ENCODE data around the gene GPR171. TPM values are rescaled to one million over a fixed set of nuclear protein-coding genes. Genes with fewer than 3 reads are reported as not detected.

GPR171 gene
- total RNA-seq, 1 experiment from 2014 or later, result not detected

DNA sequence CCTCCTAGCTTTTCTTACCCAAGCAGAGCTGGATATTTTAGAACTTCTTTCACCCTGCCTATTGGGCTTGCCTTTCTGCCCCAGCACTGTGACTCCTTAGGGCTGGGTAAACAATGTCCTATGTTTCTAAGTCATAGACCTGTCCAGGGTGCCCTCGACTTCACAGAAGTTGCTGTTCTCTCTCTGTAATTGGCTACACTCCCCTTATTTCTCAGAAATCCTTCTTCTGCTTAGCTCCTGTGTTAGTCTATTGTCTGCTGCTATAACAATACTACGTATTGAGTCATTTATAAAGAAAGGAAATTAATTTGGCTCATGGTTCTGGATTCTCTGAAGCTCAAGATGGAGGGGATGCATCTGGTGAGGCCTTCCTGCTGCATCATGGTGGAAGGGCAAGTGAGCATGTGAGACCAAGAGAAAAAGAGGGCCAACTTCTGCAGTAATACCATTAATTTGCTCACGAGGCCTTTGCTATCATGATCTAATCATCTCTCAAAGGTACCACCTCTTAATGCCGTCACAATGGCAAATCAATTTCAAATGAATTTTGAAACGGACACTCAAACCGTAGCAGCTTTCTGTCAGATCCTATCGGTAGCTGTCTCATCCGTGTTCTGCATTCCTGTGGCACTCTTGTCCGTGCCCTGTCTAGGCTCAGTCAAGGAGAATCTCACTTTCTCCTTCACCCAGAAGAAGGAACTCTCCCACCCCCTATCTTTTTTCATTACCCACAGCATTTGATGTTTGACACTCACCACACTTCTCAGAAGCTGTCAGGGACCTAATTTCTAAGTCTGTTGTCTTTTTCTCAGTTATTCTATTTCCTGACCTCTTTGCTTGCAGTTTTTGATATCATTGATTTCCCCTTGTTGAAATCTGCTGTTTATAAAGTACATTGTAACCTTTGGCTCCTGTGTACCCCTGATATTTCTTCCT is 22.3 kb upstream of the GPR171 start:
- CTCF ChIA-PET, result no interaction called here
- DNase-seq (ENCODE audit: low read depth, low spot score) (no peak), ATAC-seq (no peak)
- no peak overlapping the region for H3K27ac ChIP-seq (ENCODE audit: low read length)
- H3K27me3 ChIP-seq (ENCODE audit: control insufficient read depth, insufficient read depth, low read length), result no peaks in the 10 kb centered on the region
- H3K4me1 ChIP-seq (ENCODE audit: control insufficient read depth, insufficient read depth, low read length), result no peaks in the 10 kb centered on the region
- H3K9me3 ChIP-seq (ENCODE audit: control insufficient read depth, insufficient read depth, low read depth, low read length), result no peaks in the 10 kb centered on the region
- no TSS peak for BruUV-seq (replicated peaks)
- in situ Hi-C loops (cut with HindIII; ENCODE audit: low pct_unique_long_range_greater_than_20kb, low sequenced_read_pairs), result no loop called here
- H3K4me3 ChIP-seq (ENCODE audit: low read depth in 2 of 2, low read length in 2 of 2), result no peak overlapping the region
- POLR2A ChIA-PET, result interaction anchor here (0.6 kb wide), 1 partner anchor 53 kb away, joined by 7 read pairs; the partner anchor contains the start of gene P2RY14
- TF ChIP-seq, protein P1, sequence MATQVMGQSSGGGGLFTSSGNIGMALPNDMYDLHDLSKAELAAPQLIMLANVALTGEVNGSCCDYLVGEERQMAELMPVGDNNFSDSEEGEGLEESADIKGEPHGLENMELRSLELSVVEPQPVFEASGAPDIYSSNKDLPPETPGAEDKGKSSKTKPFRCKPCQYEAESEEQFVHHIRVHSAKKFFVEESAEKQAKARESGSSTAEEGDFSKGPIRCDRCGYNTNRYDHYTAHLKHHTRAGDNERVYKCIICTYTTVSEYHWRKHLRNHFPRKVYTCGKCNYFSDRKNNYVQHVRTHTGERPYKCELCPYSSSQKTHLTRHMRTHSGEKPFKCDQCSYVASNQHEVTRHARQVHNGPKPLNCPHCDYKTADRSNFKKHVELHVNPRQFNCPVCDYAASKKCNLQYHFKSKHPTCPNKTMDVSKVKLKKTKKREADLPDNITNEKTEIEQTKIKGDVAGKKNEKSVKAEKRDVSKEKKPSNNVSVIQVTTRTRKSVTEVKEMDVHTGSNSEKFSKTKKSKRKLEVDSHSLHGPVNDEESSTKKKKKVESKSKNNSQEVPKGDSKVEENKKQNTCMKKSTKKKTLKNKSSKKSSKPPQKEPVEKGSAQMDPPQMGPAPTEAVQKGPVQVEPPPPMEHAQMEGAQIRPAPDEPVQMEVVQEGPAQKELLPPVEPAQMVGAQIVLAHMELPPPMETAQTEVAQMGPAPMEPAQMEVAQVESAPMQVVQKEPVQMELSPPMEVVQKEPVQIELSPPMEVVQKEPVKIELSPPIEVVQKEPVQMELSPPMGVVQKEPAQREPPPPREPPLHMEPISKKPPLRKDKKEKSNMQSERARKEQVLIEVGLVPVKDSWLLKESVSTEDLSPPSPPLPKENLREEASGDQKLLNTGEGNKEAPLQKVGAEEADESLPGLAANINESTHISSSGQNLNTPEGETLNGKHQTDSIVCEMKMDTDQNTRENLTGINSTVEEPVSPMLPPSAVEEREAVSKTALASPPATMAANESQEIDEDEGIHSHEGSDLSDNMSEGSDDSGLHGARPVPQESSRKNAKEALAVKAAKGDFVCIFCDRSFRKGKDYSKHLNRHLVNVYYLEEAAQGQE (IDR thresholded peaks at IDR 0.05; ENCODE audit: insufficient read depth in 1 of 2, low read depth in 2 of 2, low read length in 1 of 2), result no peak
- TF ChIP-seq POLR2AphosphoS5 (IDR thresholded peaks at IDR 0.05; ENCODE audit: low read depth, low read length) (no peak), TCF7L2 (IDR thresholded peaks at IDR 0.05; ENCODE audit: low read depth, low read length) (no peak), SIN3A (IDR thresholded peaks at IDR 0.05; ENCODE audit: borderline replicate concordance, insufficient read depth, low read depth, low read length) (no peak)
- TF ChIP-seq, protein P2, sequence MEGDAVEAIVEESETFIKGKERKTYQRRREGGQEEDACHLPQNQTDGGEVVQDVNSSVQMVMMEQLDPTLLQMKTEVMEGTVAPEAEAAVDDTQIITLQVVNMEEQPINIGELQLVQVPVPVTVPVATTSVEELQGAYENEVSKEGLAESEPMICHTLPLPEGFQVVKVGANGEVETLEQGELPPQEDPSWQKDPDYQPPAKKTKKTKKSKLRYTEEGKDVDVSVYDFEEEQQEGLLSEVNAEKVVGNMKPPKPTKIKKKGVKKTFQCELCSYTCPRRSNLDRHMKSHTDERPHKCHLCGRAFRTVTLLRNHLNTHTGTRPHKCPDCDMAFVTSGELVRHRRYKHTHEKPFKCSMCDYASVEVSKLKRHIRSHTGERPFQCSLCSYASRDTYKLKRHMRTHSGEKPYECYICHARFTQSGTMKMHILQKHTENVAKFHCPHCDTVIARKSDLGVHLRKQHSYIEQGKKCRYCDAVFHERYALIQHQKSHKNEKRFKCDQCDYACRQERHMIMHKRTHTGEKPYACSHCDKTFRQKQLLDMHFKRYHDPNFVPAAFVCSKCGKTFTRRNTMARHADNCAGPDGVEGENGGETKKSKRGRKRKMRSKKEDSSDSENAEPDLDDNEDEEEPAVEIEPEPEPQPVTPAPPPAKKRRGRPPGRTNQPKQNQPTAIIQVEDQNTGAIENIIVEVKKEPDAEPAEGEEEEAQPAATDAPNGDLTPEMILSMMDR (IDR thresholded peaks at IDR 0.05), result no peak
- intact Hi-C loops (cut with micrococcal nuclease; ENCODE audit: unreplicated experiment), result no loop called here
- no peaks in the 10 kb centered on the region for H3K36me3 ChIP-seq (ENCODE audit: control insufficient read depth, insufficient read depth, low read length)

DNA sequence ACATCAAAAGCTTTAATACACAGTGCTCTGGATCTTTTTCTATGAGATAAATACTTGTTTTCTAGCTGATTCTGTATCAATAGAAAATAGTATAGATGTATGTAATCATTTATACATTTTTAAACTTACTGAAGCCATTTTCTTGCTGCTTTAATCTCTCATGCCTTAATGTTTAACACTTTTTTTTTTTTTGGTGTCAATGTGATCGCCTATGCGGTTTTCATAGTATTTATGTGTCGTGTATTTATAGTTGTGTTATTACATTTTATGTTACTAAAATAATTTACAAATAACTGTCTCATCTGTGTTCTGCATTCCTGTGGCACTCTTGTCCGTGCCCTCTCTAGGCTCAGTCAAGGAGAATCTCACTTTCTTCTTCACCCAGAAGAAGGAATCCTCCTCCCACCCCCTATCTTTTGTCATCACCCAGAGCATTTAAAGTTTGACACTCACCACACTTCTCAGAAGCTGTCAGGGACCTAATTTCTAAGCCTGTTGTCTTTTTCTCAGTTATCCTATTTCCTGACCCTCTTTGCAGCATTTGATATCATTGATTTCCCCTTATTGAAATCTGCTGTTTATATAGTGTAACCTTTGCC is 21.4 kb upstream of the GPR171 start:
- H3K4me1 ChIP-seq (ENCODE audit: control insufficient read depth, insufficient read depth, low read length), result no peaks in the 10 kb centered on the region
- H3K27ac ChIP-seq (ENCODE audit: low read length), result no peak overlapping the region
- ChIA-PET POLR2A (interaction anchor here (0.6 kb wide), 1 partner anchor 54 kb away, joined by 7 read pairs; the partner anchor contains the start of gene P2RY14), CTCF (no interaction called here)
- no TSS peak for BruUV-seq (replicated peaks)
- H3K9me3 ChIP-seq (ENCODE audit: control insufficient read depth, insufficient read depth, low read depth, low read length), result no peaks in the 10 kb centered on the region
- no peaks in the 10 kb centered on the region for H3K27me3 ChIP-seq (ENCODE audit: control insufficient read depth, insufficient read depth, low read length)
- DNase-seq (ENCODE audit: low read depth, low spot score), result no peak
- intact Hi-C loops (cut with micrococcal nuclease; ENCODE audit: unreplicated experiment) (no loop called here), in situ Hi-C loops (cut with HindIII; ENCODE audit: low pct_unique_long_range_greater_than_20kb, low sequenced_read_pairs) (no loop called here)
- H3K4me3 ChIP-seq (ENCODE audit: low read depth in 2 of 2, low read length in 2 of 2), result no peak overlapping the region
- H3K36me3 ChIP-seq (ENCODE audit: control insufficient read depth, insufficient read depth, low read length), result no peaks in the 10 kb centered on the region
- ATAC-seq, result no peak
- TF ChIP-seq TCF7L2 (IDR thresholded peaks at IDR 0.05; ENCODE audit: low read depth, low read length) (no peak), SIN3A (IDR thresholded peaks at IDR 0.05; ENCODE audit: borderline replicate concordance, insufficient read depth, low read depth, low read length) (no peak), POLR2AphosphoS5 (IDR thresholded peaks at IDR 0.05; ENCODE audit: low read depth, low read length) (no peak)
- TF ChIP-seq, protein P1 (IDR thresholded peaks at IDR 0.05; ENCODE audit: insufficient read depth in 1 of 2, low read depth in 2 of 2, low read length in 1 of 2), result no peak
- TF ChIP-seq, protein P2 (IDR thresholded peaks at IDR 0.05), result no peak
